Endothelial cell of hepatic sinusoid (primary cell): Measurements from ENCODE around the gene L3MBTL3.

Experiments used
- in situ Hi-C: cut with HindIII; loops from 2 replicates; pipeline ENCODE4 v1.10.0; 2017; ENCODE audit warnings: low sequenced_read_pairs

The L3MBTL3 gene

GRCh38 chr6:130018292-130018743 lies at the start of gene L3MBTL3:
TSS of gene L3MBTL3 (plus strand) at chr6:130018581. CDS start at chr6:130042700, 24,119 bp downstream.
- in situ Hi-C loops: loop anchor here (25.0 kb wide), 1 partner anchor 431 kb away; no protein-coding TSS in a partner anchor

GRCh38 chr6:129969064-129969463 lies 49.3 kb upstream of the L3MBTL3 start:
- in situ Hi-C loops: no loop called here

- in situ Hi-C loops: no loop called here
These were observed 42.3 kb upstream of the L3MBTL3 start for GRCh38 chr6:129976110-129976509.

- in situ Hi-C loops: no loop called here
These were observed 40.0 kb upstream of the L3MBTL3 start for GRCh38 chr6:129978148-129978916.

GRCh38 chr6:129980821-129981220 lies 37.6 kb upstream of the L3MBTL3 start:
- in situ Hi-C loops: no loop called here

GRCh38 chr6:129981598-129981997 lies 36.8 kb upstream of the L3MBTL3 start:
- in situ Hi-C loops: no loop called here

GRCh38 chr6:129989396-129989795 lies 29.0 kb upstream of the L3MBTL3 start:
- in situ Hi-C loops: no loop called here

- in situ Hi-C loops: no loop called here
These were observed 25.5 kb upstream of the L3MBTL3 start for GRCh38 chr6:129992881-129993280.

GRCh38 chr6:129994410-129994809 lies 24.0 kb upstream of the L3MBTL3 start:
- in situ Hi-C loops: no loop called here

GRCh38 chr6:129996387-129996786 lies 22.0 kb upstream of the L3MBTL3 start:
- in situ Hi-C loops: no loop called here

GRCh38 chr6:130000526-130001421 lies 17.6 kb upstream of the L3MBTL3 start:
- in situ Hi-C loops: loop anchor here (25.0 kb wide), 1 partner anchor 413 kb away; no protein-coding TSS in a partner anchor

- in situ Hi-C loops: loop anchor here (25.0 kb wide), 1 partner anchor 421 kb away; no protein-coding TSS in a partner anchor
These were observed 10.0 kb upstream of the L3MBTL3 start for GRCh38 chr6:130008236-130008873.

- in situ Hi-C loops: loop anchor here (25.0 kb wide), 1 partner anchor 422 kb away; no protein-coding TSS in a partner anchor
These were observed 9.2 kb upstream of the L3MBTL3 start for GRCh38 chr6:130009146-130009545.

- in situ Hi-C loops: loop anchor here (25.0 kb wide), 1 partner anchor 423 kb away; no protein-coding TSS in a partner anchor
These were observed 8.0 kb upstream of the L3MBTL3 start for GRCh38 chr6:130010387-130010786.

- in situ Hi-C loops: loop anchor here (25.0 kb wide), 1 partner anchor 425 kb away; no protein-coding TSS in a partner anchor
These were observed 5.7 kb upstream of the L3MBTL3 start for GRCh38 chr6:130012728-130013127.

- in situ Hi-C loops: loop anchor here (25.0 kb wide), 1 partner anchor 432 kb away; no protein-coding TSS in a partner anchor
These were observed 454 bp downstream of the L3MBTL3 start for GRCh38 chr6:130018744-130019325.

- in situ Hi-C loops: loop anchor here (25.0 kb wide), 1 partner anchor 432 kb away; no protein-coding TSS in a partner anchor
These were observed 1.1 kb downstream of the L3MBTL3 start for GRCh38 chr6:130019326-130020072.

GRCh38 chr6:130020073-130020906 lies 1.9 kb downstream of the L3MBTL3 start:
- in situ Hi-C loops: loop anchor here (25.0 kb wide), 1 partner anchor 433 kb away; no protein-coding TSS in a partner anchor
